Measurements from ENCODE around the gene OR51B6. TPM values are rescaled to one million over a fixed set of nuclear protein-coding genes. Genes with fewer than 3 reads are reported as not detected.

Gene OR51B6
- total and polyA plus RNA-seq, 2 of the 13 experiments (the other 11 are each of a cell fraction or from before 2014, with no cell fraction given) = not detected

DNA sequence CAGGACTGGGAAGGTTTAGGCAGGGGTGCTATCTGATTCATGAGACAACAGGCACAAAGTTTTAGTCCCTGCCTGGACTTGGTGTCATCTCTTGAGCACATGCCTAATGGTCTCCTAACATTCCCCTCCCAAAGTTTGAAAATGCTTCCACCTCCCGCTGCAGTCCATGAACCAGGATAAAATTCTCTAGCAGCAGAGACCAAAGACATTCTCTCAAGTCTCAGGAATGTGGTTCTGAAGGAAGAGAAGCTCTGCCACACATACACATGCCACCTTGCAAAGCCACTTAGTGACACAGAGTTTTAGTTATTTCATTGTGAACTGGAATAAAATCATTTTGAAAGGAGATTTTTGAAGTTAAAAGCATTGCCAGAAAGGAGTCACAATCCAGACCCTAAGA is 15.5 kb downstream of the OR51B6 start (continued):
- TF ChIP-seq, protein P1, sequence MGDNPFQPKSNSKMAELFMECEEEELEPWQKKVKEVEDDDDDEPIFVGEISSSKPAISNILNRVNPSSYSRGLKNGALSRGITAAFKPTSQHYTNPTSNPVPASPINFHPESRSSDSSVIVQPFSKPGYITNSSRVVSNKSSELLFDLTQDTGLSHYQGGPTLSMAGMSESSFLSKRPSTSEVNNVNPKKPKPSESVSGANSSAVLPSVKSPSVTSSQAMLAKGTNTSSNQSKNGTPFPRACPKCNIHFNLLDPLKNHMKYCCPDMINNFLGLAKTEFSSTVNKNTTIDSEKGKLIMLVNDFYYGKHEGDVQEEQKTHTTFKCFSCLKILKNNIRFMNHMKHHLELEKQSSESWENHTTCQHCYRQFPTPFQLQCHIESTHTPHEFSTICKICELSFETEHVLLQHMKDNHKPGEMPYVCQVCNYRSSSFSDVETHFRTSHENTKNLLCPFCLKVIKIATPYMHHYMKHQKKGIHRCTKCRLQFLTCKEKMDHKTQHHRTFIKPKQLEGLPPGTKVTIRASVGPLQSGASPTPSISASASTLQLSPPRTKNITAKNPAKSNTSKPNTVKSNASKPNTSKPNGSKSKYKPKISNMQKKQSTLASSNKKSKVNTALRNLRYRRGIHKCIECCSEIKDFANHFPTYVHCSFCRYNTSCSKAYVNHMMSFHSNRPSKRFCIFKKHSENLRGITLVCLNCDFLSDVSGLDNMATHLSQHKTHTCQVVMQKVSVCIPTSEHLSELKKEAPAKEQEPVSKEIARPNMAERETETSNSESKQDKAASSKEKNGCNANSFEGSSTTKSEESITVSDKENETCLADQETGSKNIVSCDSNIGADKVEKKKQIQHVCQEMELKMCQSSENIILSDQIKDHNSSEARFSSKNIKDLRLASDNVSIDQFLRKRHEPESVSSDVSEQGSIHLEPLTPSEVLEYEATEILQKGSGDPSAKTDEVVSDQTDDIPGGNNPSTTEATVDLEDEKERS (CRISPR knock-in tag; IDR thresholded peaks at IDR 0.05) = no peak
- TF ChIP-seq POLR2A (IDR thresholded peaks at IDR 0.05; ENCODE audit: insufficient read depth in 1 of 2, low read depth in 2 of 2, low read length in 2 of 2) (no peak), TEAD3 (CRISPR knock-in tag; optimal IDR thresholded peaks at IDR 0.05; ENCODE audit: borderline replicate concordance) (no peak), CHD4 (IDR thresholded peaks at IDR 0.05; ENCODE audit: borderline replicate concordance, low read length) (no peak), YEATS2 (CRISPR knock-in tag; IDR thresholded peaks at IDR 0.05; ENCODE audit: borderline replicate concordance) (no peak)

DNA sequence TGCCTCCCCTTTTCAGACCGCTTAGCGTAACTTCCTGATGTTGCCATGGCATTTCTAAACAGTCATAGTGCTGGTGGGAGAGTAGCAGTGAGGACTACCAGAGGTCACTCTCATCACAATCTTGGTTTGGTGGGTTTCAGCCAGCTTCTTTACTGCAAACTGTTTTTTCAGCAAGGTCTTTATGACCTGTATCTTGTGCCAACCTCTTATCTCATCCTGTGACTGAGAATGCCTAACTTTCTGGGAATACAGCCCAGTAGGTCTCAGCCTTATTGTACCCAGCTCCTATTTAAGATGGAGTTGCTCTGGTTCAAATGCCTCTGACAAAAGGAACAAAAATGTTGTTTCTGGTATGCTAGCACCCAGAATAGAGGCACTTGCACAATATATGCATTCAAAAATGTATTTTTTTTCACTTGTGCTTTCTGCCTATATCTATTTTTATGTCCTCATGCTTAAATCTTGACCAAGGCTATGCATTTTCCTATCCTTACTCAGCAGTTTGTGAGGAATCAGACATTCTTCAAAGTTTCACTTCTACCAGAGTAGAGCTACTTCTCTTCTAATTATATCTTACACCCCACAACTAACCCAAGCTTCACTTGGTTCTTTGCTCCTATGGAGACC is 16.3 kb downstream of the OR51B6 start:
- CTCF ChIA-PET (ENCODE audit: low intra/inter-chr PET ratio, low total read pairs) = no interaction called here
- Histone ChIP-seq H3K27me3 (ENCODE audit: control insufficient read depth in 1 of 2, insufficient read depth in 2 of 2, low read length in 2 of 2) (no peaks in the 10 kb centered on the region), H3K9ac (ENCODE audit: insufficient read depth, low read depth, low read length) (no peak overlapping the region), H3K9me3 (ENCODE audit: low read length) (no peaks in the 10 kb centered on the region), H2AFZ (ENCODE audit: low read length) (no peak overlapping the region), H3K4me3 (replicated peaks in 1 of 3; ENCODE audit: insufficient read depth in 1 of 3, low read depth in 2 of 3, low read length in 3 of 3) (no peak overlapping the region), H4K20me1 (ENCODE audit: insufficient read depth, low read length) (no peaks in the 10 kb centered on the region), H3K27ac (ENCODE audit: extremely low read length, insufficient read depth, low read length) (no peak overlapping the region), H3K4me1 (ENCODE audit: insufficient read depth, low read length) (no peaks in the 10 kb centered on the region), H3K4me2 (ENCODE audit: low read depth, low read length) (no peak overlapping the region), H3K79me2 (ENCODE audit: insufficient read depth, low read length) (no peaks in the 10 kb centered on the region), H3K36me3 (replicated peaks in 1 of 2; ENCODE audit: control insufficient read depth in 1 of 2, insufficient read depth in 2 of 2, low read length in 2 of 2) (no peaks in the 10 kb centered on the region)
- 8% methylated on average over 2 of the region's 2 CpGs for WGBS (ENCODE audit: low lambda C conversion rate)
- POLR2A ChIA-PET = no interaction called here
- ATAC-seq (no peak), DNase-seq (ENCODE audit: low spot score) (no peak), FAIRE-seq (no peak)
- intact Hi-C loops (cut with micrococcal nuclease; ENCODE audit: unreplicated experiment) = no loop called here
- in situ Hi-C loops (cut with HindIII; ENCODE audit: extremely low pct_ligation_motif_present, low pct_unique_long_range_greater_than_20kb) = no loop called here
- TF ChIP-seq, protein P2, sequence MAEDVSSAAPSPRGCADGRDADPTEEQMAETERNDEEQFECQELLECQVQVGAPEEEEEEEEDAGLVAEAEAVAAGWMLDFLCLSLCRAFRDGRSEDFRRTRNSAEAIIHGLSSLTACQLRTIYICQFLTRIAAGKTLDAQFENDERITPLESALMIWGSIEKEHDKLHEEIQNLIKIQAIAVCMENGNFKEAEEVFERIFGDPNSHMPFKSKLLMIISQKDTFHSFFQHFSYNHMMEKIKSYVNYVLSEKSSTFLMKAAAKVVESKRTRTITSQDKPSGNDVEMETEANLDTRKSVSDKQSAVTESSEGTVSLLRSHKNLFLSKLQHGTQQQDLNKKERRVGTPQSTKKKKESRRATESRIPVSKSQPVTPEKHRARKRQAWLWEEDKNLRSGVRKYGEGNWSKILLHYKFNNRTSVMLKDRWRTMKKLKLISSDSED (CRISPR knock-in tag; IDR thresholded peaks at IDR 0.05) = no peak
- TF ChIP-seq CBX2 (IDR thresholded peaks at IDR 0.05; ENCODE audit: low read depth, low read length) = no peak
- no peak for TF ChIP-seq CBX2 (CRISPR knock-in tag; IDR thresholded peaks at IDR 0.05; ENCODE audit: low read depth)
- peak in 1 of 2 experiments; percentile 36; a peak in 1 of 4 replicates for TF ChIP-seq MAFK (conservative IDR thresholded peaks at IDR 0.05 in 1 of 2, IDR thresholded peaks at IDR 0.05 in 1 of 2; ENCODE audit: low read length in 2 of 2)
- TF ChIP-seq ARNT2 (CRISPR knock-in tag; IDR thresholded peaks at IDR 0.05; ENCODE audit: low read depth) = no peak
- no peak for TF ChIP-seq ZNF792 (CRISPR knock-in tag; IDR thresholded peaks at IDR 0.05)
- 0 out of 2 replicates have a peak, but pooled peaks have one; percentile 14 for TF ChIP-seq MAFF (IDR thresholded peaks at IDR 0.05; ENCODE audit: low read depth, low read length)
- no peak for TF ChIP-seq NONO (IDR thresholded peaks at IDR 0.05)
- no peak for TF ChIP-seq NONO (CRISPR knock-in tag; conservative IDR thresholded peaks at IDR 0.05)
- TF ChIP-seq, protein P3, sequence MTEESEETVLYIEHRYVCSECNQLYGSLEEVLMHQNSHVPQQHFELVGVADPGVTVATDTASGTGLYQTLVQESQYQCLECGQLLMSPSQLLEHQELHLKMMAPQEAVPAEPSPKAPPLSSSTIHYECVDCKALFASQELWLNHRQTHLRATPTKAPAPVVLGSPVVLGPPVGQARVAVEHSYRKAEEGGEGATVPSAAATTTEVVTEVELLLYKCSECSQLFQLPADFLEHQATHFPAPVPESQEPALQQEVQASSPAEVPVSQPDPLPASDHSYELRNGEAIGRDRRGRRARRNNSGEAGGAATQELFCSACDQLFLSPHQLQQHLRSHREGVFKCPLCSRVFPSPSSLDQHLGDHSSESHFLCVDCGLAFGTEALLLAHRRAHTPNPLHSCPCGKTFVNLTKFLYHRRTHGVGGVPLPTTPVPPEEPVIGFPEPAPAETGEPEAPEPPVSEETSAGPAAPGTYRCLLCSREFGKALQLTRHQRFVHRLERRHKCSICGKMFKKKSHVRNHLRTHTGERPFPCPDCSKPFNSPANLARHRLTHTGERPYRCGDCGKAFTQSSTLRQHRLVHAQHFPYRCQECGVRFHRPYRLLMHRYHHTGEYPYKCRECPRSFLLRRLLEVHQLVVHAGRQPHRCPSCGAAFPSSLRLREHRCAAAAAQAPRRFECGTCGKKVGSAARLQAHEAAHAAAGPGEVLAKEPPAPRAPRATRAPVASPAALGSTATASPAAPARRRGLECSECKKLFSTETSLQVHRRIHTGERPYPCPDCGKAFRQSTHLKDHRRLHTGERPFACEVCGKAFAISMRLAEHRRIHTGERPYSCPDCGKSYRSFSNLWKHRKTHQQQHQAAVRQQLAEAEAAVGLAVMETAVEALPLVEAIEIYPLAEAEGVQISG (CRISPR knock-in tag; IDR thresholded peaks at IDR 0.05) = no peak
- no TSS peak for BruUV-seq (replicated peaks)
